ENCODE results near the gene PPP1R26.
"Not testable (repeated sequence)": the region's sequence is repeated elsewhere in the genome, so short reads cannot be mapped to it uniquely, and the experiment has no call there.

The PPP1R26 gene

DNA sequence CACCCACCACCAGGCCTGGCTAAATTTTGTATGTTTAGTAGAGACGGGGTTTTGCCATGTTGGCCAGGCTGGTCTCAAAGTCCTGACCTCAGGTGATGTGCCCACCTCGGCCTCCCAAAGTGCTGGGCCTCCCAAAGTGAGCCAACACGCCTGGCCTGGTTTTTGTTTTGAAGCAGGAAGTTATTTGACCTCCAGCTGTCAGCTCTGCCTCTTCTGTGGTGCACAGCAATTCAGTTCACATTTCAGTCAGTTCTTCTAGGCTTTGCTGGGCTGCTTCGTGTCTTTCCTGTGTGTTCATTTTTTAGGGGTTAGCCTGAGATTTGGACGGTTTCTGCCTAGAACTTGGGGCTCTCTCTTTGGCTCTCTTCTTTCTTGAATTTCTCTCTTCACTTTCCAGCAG is 50.6 kb downstream of the PPP1R26 start:
- H3K4me3 ChIP-seq (ENCODE audit: low read length) = no peak overlapping the region
- DNase-seq (ENCODE audit: low read depth) = no peak
- no peak for TF ChIP-seq CTCF (conservative IDR thresholded peaks at IDR 0.05; ENCODE audit: low read length)

DNA sequence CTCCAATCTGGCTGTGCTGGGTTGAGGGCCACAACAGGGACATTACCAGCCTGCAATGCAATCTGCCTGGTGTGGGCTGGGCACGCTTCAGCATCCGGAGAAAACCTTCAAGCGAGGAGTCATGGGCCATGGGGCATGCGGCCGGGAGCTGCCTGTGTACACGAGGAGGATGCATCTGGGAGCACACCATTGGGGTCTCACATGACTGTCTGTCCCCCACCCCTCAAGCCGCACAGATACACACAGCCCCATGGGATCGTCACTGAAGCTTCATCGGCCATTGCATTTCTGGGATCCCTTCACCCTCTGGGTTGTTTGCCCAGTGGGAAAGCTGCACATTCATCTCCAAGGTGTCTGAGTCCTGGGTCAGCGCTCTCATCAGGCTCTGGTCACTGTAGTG is 51.5 kb downstream of the PPP1R26 start:
- no peak overlapping the region for H3K4me3 ChIP-seq (ENCODE audit: low read length)
- DNase-seq (ENCODE audit: low read depth) = no peak
- TF ChIP-seq CTCF (conservative IDR thresholded peaks at IDR 0.05; ENCODE audit: low read length) = no peak

DNA sequence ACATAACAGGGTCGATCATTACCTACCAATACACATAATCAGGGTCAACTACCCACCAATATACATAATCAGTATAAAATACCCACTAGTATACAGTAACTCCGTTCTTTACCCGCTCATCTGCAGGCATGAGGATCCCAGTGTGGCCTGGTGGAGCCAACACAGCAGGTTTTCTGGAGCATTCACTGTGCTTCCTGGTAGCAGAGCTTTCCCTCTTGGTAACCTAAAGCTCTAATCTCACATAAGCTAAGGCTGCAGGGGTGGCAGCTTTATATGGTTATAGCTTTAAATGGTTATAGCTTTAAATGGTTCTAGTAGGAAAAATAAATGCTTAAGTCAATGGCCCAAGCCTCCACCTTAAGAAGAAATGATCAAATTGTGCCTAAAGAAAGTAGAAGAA is 53.5 kb downstream of the PPP1R26 start:
- no peak overlapping the region for H3K4me3 ChIP-seq (ENCODE audit: low read length)
- TF ChIP-seq CTCF (conservative IDR thresholded peaks at IDR 0.05; ENCODE audit: low read length) = no peak
- no peak for DNase-seq (ENCODE audit: low read depth)

DNA sequence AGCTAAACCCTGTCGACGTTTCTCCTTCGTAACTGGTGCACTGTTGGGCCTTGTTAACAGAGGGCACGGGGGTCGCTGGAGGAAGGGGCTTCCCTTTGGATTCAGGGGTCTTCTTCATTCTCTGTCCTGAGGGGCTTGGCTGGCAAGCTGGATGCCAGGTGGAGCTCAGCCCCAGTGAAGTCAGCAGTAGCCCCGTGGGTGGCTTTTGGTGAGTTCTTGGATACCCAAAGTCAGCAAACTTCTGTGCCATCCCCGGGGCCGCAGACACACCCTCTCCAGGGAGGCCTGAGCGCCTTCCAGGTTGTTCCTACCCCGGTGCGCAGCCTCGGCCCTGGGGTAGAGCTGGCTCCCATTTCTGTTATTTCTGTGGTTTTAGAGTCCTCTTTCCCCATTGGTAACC is 54.1 kb downstream of the PPP1R26 start:
- H3K4me3 ChIP-seq (ENCODE audit: low read length) = no peak overlapping the region
- no peak for DNase-seq (ENCODE audit: low read depth)
- TF ChIP-seq CTCF (conservative IDR thresholded peaks at IDR 0.05; ENCODE audit: low read length) = no peak

DNA sequence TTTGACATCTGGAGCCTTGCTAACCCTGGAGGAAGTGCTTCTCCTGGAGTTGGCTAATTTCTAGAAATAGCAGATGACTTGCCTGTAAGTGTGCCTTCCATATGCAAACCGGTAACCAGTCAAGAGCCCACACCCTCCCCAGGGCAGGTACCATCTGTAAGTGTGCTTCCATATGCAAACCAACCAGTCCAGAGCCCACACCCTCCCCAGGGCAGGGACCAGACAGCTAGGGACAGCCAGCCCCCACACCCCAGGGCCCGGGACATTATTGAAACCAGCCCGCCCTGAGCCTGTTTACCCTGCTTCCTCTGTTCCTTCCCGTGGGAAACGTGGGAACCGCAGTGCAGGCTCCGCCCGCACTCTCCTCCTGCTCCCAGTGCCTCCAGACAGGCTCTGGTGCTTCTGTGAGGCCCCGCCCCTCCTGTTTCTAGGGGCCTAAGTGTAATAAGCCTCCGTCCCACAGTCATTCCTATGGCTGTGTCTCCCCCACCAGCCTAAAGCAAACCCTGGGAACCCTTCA is 54.7 kb downstream of the PPP1R26 start:
- H3K4me3 ChIP-seq (ENCODE audit: low read length) = not testable (repeated sequence)
- peak; percentile 36 for DNase-seq (ENCODE audit: low read depth)

- DNase-seq (ENCODE audit: low read depth) = peak; percentile 5
- not testable (repeated sequence) for H3K4me3 ChIP-seq (ENCODE audit: low read length)
Measured at GRCh38 chr9:135534826-135535225, 55.2 kb downstream of the PPP1R26 start.

- not testable (repeated sequence) for H3K4me3 ChIP-seq (ENCODE audit: low read length); DNase-seq (ENCODE audit: low read depth)
Measured at GRCh38 chr9:135535631-135536030, 56.0 kb downstream of the PPP1R26 start.

DNA sequence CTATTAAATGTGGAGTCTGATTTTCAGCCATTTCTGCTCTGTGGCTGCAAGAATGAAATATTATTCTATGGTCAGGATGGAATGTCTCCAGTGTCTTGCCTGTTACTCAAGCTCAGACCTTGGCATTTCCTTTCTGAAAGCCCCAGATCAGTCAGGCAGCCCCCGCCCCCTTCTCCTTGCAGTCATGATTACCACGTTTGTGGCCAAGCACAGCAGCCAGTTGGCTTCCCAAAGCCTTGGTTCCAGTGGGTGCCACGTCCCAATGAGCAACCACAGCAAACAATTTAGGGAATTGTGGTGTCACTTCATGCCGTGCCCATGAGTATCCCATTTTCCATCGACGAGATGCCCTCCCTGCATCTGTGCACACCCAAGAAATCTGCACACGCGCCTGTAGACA is 56.6 kb downstream of the PPP1R26 start:
- no peak for TF ChIP-seq CTCF (conservative IDR thresholded peaks at IDR 0.05; ENCODE audit: low read length)
- DNase-seq (ENCODE audit: low read depth) = peak; percentile 88

More for the DNA sequence above, 56.6 kb downstream of the PPP1R26 start:
- no peak overlapping the region for H3K4me3 ChIP-seq (ENCODE audit: low read length)
